HG03565 (cell line): ENCODE measurements around the gene SRP14.
"Not testable (repeated sequence)": the region's sequence is repeated elsewhere in the genome, so short reads cannot be mapped to it uniquely, and the experiment has no call there.

ENCODE experiments used
- ATAC-seq: cut with Tn5 transposase; IDR thresholded peaks from one replicate; pipeline ENCODE4 v1.9.1; 2021; ENCODE audit warnings: mild to moderate bottlenecking, moderate library complexity; ENCODE audit not compliant: unreplicated experiment

SRP14 gene

DNA sequence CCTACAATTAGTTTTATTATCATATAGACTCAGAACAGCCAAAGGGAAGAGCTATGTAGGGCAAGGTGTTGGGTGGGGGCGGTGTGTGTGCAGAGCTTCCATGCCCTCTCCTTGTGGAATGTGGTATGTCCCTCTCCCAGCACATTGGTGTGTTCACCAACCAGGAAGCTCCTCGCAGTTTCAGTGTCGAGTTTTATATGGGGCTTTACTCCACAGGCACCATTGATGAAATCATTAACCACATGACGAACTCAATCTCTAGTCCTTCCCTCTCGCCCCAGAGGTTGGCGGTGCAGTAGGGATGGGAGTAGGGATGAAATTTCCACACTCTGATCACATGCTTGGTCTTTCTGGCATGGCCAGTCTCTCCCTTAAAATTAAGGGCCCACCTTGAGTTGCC is 13.6 kb upstream of the SRP14 start:
- no peak for ATAC-seq

- ATAC-seq = no peak
Measured at GRCh38 chr15:40051616-40052415, 12.8 kb upstream of the SRP14 start.

GRCh38 chr15:40050788-40051470 is 11.9 kb upstream of the SRP14 start:
- ATAC-seq = no peak

GRCh38 chr15:40048926-40049475 is 10.0 kb upstream of the SRP14 start:
- ATAC-seq = no peak

DNA sequence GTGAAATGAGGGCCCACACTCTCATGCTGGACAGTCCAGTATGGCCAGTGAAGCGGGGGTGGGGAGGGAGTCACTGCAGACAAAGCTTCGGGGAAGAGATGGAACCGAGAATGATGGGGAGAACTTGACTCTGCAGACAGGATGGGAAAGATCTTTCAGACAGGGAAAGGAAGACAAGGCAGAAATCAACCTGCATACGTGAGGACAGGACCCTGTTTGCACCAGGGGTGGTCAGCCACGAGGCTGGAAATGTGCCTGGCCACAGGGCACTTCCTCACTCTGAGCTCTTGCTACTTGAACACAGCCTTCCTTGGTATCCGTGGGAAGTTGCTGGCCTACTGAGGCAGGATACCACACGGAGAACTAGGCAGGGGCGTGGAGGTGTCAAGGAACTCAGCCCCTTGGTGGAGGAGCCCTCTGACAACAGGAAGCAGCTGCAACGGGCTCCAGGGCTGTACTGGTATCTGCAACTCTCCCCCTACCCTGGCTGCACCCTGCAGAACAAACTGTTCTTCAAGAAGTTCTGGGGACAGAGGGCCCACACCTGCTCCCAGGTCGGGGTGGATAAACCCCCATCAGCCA is 9.3 kb upstream of the SRP14 start:
- no peak for ATAC-seq

DNA sequence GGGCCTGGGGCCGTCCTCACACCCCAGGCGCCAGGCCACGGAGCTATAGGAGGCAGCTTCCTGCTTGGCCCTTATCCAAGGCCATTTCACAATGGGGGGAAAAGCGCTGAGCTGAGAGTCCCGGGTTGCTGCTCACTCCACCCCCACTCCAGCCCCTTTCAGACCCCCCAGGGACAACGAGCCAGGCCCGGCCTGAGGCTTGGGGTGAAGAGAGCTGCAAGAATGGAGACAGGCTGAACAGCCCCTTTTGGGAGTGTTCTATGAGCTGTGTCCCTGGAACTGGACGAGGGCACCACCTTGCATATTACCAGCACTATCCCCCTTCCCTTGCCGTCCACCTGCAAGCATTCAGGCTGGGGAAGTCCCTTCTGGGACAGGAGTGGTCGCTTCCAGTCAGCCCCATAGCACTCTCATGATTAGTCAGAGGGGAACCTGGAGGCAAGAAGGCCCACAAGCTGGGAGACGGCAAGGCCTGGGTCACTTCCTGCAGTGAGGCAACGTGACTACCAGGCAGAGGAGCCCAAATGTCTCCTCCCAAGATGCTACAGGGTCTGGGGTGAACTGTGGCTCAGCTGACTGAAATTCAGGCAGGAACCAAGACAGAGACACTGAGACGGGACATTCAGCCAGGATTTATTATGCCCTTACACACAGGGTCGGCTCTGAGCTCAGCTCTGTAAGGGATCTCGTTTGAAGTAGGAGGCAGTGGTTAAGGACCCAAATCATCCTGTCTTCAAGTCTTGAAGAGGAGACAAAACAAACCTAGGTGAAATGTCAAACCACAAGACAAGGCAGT is 8.6 kb upstream of the SRP14 start:
- peak; percentile 47 for ATAC-seq

- ATAC-seq = no peak
Measured at GRCh38 chr15:40046721-40047414, 7.9 kb upstream of the SRP14 start.

DNA sequence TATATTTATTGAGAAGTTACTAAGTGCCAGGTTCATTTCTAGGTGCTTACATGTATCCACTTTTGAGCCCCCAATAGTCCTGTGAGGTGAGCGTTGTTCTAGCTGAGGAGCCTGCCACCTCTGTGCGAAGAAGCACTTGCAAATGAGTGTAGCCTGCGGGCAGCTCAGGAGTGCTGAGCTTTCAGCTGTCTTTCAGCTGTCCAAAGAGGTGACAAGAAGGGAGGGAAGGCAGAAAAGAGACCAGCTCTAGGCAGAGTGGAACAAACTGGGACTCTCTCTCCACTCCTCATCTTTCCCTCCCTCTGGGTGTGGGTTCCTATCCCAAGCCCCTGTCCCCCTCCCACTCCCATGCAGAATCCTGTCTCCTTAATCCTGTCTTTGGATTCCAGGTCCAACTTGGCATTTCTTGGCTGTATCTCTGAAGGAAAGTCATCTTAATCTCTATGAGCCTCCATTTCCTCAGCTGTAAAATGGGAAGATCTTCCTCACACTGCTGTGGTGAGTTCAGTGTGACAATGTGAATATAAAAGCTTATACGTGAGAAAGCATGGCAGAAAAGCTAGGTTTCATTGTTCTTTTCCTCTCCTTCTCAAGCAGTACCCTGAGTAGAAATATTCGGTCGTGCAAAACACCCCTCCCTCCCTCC is 6.7 kb upstream of the SRP14 start:
- no peak for ATAC-seq

DNA sequence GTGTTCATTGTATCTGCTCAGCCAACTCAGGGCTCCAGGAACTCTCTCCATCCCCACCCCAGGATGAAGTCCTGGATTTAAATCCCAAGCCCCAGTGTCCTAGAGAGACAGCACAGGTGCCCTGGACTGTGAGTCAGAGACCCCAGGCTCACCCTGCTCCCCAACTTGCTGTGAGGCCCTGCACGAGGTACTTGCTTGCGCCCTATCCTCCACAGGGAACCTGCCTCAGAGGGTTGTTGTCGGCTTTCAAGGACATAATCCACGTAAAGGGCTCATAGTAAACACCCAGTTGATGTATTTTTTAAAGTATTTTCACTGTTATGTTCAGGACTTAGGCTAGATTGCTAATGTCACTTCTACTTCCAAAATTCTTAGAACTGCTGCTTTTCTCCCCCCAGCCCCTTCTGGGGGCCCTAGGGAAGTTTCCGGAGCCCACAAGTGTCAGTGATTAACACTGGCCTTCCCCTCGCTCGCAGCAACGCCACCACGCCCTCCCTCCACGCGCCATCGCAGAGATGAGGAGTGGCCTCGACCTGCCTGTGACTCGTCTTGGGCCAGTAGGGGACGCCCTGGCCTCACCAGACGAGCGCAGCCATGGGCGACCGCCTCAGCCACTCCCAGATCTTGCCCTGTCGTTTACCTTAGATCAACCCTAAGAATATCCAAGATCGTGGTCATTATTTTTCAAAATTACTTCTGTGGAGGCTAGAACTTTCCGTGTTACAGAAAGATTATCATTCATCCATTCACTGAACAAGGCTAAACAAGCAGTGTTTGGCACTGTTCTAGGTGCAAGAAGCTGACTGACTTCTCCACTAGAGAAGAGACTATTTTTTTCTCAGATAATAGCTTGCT is 6.0 kb upstream of the SRP14 start:
- ATAC-seq = peak; percentile 59

DNA sequence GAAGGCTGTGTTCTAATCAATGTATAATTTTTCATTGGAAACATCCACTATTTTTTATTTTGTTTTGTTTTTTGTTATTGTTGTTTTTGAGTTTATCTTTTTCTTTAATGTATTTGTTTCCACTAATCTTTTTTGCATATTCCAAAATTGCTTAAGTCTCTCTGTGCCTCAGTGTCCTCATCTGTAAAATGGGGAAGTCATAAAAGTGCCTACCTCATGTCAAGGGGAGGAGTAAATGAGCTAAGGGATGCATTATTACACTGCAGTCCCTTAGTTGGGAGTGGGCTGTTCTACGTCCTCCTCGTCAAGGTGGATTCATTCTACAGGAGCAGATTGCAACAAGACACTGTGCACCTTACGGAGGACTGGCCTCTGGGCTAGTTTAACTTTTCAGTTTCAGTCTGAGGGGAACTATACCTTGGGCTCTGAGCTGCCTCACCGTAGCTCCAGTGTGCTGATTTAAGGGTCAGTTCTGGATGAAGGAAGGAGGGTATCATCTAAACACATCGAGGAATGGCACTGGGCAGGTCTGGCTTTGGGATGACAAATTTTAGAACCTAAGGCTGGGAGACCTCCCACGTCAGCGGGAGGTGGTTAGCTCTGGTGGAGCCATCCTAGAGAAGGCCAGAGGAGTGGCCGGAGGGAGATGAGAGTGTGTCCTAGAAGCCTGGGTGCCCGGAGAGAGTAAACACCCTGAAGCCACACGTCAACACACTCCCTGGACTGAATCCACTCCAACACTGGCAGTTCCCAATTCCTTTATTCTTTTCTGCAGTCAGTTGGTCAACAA is 5.1 kb upstream of the SRP14 start:
- no peak for ATAC-seq

DNA sequence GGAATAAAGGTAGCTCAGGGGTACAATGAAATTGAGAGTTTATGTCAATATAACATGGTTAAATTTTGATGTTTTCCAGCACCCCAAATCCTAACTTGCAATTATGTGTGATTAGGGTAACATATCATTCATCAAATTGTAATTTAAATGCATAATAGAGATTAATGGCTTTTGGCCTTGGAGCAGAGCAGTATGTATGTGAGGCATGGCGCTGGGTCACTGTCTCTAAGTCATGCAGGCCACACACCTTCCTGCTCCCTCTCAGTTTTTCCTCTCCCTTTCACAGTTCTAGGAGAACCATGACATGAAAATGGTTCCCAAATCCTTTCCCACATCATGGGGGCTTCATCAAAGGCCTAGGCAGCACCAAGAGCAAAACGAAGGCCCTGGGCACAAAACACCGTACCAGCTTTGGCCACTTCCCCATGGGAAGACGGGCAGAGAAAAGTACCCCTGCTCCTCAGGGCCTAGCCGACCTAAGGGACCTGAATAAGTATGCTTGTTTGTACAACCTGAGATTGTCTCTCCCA is 3.9 kb upstream of the SRP14 start:
- no peak for ATAC-seq

DNA sequence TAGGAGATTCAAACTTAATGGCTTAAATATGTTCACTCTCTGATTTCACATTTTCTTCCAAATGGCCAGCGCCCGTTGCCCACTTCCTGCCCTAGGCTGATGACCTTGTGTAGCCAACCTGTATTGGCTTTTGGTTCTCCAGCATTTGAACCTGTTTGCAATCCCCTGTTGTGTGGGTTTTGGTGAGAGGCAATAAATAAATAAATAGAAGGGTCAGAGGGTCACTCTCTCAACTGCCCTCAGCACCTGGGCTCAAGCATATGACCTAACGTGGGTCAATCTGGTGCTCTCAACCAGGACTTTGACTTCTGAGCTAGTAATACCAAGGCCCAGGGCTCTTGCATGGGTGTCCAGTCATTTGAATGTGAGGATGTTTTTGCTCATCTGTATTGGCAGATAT is 1.8 kb upstream of the SRP14 start:
- no peak for ATAC-seq

GRCh38 chr15:40040293-40040635 is 1.3 kb upstream of the SRP14 start:
- no peak for ATAC-seq

- no peak for ATAC-seq
Measured at GRCh38 chr15:40038275-40038637, 725 bp downstream of the SRP14 start.

GRCh38 chr15:40037721-40038120 is 1.3 kb downstream of the SRP14 start:
- ATAC-seq = no peak

DNA sequence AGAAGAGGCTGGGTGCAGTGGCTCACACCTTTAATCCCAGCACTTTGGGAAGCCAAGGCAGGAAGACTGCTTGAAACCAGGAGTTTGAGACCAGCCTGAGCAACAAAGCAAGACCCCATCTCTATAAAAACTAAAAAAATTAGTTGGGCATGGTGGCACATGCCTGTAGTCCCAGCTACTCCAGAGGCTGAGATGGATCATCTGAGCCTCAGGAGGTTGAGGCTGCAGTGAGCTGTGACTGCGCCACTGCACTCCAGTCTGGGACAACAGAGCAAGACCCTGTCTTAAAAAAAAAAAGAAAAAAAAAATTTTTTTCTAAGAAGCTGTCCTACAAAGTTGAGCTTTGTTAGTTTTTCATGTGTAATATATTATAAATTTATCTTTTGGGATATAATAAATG is 3.8 kb downstream of the SRP14 start:
- not testable (repeated sequence) for ATAC-seq

DNA sequence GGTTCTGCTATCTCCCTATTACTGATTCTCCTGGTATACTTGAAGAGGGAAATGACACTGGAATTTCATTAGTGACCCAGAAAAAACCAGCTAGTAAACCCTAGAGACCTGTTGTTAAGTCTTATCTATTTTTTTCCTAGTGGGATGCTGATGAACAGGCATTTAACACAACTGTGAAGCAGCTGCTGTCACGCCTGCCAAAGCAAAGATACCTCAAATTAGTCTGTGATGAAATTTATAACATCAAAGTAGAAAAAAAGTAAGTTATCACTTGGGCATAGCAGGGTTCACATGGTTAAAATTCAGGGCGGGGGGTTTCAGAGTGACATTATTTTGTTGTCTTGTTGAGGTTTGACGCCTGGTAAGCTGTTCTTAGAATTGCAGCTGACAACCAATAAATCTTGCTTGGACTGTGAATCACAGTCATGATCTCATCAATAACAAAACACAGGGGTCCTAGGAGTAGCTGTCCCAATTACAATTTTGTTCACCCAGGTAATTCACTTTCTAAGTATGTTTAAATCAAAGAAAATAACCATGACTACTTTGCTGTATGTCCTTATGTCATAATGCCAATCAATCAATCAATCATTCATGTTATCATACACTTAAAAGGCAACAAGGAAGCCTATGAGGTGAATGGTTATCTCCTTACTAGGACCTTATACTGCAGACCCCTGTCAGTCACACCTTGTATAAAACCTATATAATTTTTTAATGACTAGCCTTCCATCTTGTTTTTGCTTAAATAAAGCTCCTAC is 4.6 kb downstream of the SRP14 start:
- no peak for ATAC-seq
